Activated CD8-positive, alpha-beta memory T cell treated with anti-CD3 and anti-CD28 coated beads for 24 hours (primary cell): ENCODE data around the gene CLDN10.
"Not testable (repeated sequence)": the region's sequence is repeated elsewhere in the genome, so short reads cannot be mapped to it uniquely, and the experiment has no call there.

Experiments
- DNase-seq: peaks from one replicate; pipeline ENCODE4 v3.0.0-alpha.2; 2020

CLDN10 gene

GRCh38 chr13:95541911-95542474 lies 10.5 kb upstream of the CLDN10 start:
- DNase-seq = no peak

- DNase-seq = no peak
These were observed 8.2 kb upstream of the CLDN10 start for GRCh38 chr13:95544293-95544692.

GRCh38 chr13:95546919-95547318 lies 5.6 kb upstream of the CLDN10 start:
- no peak for DNase-seq

DNA sequence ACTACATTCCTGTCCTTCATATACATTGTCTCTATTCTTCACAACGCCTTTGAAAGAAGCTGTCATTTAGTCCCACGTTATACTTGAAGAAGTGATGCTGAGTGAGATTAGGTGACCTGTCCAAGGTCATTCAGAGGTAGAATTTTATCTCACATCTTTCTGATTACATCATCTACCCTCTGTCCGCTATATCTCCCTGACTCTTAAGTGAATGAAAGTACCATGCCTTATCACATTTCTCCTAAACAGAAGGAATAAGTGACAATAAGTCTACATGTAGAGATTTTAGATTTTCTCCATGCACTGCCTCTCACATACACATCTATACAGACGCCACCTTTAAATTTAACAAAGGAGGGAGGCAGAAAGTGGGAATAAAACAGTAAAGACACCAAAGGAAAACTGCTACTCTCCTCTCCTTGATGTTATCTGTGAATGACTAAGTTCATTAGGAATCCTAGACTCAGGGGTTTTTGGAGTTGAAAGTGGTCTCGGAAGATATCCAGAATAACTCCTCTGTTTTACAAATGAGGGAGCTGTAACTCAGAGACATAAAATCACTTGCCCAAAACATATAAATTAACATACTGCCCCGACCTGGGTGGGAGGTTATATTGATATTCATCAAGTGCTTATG lies 4.9 kb upstream of the CLDN10 start:
- DNase-seq = no peak

GRCh38 chr13:95552208-95552538 lies 347 bp upstream of the CLDN10 start:
- no peak for DNase-seq

DNA sequence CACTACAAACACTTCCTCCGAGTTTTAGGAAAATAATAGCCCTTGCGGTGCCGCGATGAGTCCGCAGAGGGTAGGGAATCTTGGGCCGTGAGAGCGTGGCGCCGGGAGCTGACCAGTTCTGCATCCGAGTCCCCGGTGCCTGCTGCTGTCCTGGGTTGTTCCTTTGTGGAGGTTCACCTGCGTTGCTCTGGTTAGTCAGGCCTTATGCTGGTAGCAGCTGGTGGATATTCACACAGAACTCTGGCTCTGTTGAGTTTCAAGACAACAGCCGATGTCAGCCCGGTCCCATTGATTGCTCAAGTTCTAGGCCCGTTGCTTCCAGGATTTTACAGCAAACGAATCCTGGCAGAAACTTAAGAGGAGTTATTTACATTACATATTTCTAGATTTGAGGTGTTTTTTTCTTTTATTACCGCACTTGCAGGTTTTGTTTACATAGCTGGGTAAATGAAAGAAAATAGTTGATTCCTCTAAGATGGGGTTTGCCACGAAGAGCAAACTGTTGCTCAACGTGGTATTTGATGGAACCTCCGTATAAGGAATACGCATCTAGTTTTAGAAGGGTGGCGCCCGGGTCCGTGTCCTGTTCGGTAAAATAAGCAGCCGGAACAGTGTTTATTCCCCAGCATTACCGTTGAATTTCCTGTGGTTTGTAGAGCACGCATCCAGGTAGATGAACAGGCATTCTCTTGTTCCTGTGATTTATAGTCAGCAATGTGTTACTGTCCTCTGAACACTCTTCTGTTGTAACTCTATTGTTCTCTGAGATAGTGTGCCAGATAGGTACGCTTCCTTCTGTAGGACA lies 1.3 kb downstream of the CLDN10 start:
- no peak for DNase-seq

- no peak for DNase-seq
These were observed 4.5 kb downstream of the CLDN10 start for GRCh38 chr13:95557013-95557412.

DNA sequence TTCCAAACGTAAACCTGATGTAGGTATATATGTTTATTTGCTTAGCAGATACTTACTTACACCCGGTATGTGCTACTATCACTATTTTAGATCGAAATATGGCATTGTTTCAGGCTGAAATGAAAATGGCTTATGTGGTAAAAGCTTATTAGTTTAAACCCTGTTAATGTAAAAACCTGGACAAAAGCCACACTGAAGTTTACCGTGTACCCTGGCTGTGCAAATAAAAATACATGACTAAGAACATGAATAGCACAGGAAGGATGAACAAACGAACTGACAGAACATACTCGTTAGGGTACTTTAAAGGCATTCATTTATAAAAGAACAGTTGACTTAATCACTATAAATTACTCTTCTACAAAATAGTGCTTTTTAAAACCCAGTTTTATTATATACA lies 6.6 kb downstream of the CLDN10 start:
- no peak for DNase-seq

DNA sequence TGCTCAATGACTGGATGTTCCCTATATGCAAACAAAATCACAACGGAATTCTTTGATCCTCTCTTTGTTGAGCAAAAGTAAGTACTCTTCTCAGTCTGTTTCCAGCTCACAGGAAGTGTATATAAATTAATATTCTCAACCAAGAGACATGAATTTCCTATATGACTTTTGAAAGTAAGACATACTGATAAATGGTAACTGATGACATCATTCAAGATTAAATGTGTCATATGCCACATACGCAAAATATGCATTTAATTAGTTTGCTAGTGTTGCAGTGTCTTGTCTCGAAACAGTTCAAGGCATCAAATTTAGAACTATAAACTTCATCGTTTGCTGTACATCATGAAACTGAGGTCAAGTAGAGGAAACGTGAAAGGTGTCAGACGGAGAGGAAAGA lies 7.9 kb downstream of the CLDN10 start:
- DNase-seq = no peak

DNA sequence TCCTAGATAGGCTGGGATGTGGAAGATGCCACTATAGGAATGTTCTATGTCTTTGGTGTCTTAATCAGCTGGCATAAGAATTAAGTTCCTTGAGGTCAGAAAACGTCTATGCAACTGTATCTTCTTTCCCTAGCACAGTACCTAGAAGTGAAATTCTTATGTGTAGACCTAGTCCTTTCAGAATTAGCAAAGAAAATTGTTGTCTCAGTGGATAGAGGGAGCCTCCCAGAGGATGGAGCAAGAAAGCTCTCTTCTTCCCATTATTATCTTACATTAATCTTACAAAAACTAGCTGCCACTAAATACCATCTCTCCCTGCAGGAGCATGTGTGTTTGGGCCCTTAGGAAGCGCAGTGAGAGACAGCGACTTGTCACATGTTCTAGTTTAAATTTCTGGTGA lies 11.6 kb downstream of the CLDN10 start:
- no peak for DNase-seq

DNA sequence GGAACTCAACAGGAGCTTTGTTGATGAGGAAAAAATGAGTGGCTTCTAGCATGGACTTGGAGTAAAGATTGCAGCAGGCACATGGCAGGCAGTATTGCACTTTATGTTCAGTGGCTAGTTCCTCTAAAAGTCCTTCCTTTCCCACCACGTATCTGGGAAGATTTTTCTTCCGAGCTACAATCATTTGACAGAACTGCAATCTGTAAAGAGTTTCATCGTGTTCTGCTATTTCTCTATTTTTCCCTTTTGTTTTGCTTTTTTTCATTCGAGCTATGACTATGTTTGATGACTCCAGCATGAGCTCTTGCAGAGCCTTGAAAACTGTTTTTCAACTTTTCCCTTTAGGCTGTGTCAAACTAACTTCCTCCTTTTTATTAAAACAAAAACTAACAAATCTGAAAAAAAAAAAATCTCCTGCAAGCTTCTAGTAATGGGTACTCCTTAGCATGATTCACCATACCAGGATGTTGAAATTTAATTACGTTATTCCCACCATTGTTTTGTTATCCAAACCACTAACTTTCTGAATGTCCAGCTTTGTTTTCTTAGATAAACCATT lies 12.3 kb downstream of the CLDN10 start:
- DNase-seq = no peak

GRCh38 chr13:95565758-95566157 lies 13.2 kb downstream of the CLDN10 start:
- DNase-seq = not testable (repeated sequence)

- DNase-seq = no peak
These were observed 15.6 kb downstream of the CLDN10 start for GRCh38 chr13:95568131-95568530.

DNA sequence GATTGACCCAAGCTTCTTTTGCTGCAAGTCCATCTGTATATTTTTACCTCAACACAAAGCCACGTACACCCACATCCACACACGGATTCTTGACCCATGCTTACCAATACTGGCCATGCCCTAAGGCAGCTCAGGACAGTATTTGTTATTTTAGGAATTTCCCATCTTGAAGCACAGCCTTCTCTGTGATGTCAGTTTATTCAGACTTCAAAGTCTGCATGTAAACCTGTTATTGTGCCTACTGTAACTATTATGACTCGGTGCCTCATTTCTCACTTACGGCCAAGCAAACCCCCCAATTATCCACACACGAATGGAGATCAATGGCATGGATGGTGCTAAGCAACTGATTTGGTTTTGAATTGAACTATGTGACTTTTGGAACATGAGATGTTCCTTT lies 17.5 kb downstream of the CLDN10 start:
- no peak for DNase-seq

DNA sequence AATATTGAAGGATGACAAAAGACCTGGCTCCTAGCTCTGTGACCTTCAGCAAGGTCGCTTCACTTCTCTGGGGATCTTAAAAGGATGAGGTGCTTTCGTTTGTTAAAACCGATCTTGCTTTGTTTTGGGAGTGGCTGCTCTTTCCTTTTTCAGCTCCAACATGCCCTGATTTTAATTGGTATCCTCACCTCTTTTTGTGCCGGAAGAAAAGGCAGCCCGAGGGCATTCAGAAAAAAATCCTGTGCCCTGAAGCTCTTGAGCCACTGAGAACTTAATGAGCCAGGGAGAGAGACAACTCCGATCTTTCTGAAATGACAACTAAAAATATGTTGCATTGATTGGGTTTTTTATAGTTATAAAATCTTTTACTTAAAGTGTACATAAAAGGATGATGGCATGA lies 19.4 kb downstream of the CLDN10 start:
- DNase-seq = no peak

DNA sequence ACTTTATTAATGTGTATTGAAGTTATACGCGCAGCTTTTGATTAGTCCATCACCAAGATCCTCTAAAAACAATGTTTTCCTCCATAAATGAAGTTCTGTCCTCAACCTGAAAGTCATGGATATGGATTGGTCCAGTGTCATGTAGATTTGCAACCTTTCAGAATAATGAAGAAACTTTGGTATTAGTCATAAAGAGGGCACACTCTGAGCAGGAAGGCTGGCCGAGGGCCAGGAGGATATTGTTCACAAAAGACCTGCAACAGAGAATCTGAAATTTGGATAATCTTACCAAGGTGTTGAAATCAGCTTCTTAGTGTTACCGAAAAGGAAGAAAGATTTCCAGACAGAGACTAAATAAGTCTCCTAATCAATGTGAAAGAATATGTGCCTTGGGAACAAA lies 20.7 kb downstream of the CLDN10 start:
- no peak for DNase-seq

DNA sequence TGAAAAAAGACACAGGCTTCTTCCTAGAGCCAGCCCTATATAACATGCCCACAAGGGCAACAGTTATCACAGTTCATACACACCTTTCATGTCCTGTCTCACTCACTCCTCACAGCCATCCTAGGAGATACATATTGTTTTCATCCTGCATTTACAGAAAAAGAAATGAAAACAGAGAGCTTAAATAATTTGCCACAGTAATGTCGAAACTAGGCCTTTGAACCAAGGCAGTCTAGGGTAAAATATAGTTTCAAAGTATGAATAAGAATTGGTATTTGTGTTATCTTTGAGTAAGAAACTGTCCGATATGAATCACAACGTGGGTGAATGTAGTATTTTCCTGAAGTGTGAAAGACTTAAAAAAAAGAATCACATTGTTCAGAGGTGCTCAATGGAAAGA lies 26.8 kb downstream of the CLDN10 start:
- no peak for DNase-seq

DNA sequence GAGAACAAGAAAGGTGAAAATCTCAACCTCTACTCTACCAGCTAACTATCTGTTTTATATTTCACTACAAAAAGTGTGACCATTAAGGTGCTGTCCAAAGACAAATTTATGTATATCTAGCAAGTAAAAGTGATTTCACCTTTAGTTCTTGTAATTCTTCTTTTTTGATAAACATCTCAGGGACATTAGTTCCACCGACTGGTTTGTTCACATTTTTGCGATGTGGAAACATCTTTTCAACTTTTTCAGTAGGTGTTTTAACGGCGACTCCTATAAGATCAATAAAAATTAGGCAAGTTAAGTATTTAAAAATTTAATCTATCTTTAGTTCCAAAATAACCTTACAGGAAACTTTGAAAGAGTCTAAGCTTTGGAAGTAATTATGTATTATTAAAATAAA lies 33.3 kb downstream of the CLDN10 start:
- DNase-seq = no peak

DNA sequence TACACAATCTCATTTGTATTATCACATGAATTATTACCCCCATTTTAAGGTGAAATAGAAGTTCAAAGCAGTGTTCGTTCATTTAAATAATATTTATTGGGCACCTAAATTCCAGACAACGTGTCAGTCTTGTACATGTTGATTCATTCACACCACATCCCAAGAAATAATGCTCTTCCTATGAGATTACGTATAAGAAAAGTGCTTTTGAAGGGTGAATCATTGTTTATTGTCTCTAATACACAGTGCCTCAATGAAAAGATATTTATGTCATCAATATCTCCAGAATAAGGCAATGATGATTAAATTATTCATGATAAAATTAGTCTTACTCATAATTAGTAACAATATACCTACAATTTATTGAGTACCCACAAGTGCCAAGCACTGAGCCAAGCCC lies 35.6 kb downstream of the CLDN10 start:
- no peak for DNase-seq

DNA sequence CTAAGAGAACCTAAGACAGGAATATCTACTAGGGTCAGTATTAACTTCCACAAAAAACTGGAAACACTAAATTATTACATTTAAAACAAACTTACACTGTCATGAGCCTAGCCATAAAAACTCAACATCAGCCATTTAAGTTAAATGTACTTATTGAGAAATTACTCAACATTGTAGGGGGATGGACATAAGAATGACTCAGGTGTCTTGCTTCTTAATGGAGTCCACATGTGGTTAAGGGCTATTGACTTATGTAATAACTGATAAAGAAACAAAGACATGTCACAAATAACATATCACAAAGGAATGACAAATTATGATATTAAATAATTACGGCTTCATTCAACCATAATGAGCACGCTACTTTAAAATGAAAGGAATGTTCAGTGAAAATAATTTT lies 36.2 kb downstream of the CLDN10 start:
- no peak for DNase-seq

- DNase-seq = no peak
These were observed 40.9 kb downstream of the CLDN10 start for GRCh38 chr13:95593462-95593861.

GRCh38 chr13:95596701-95597100 lies 44.2 kb downstream of the CLDN10 start:
- DNase-seq = no peak

DNA sequence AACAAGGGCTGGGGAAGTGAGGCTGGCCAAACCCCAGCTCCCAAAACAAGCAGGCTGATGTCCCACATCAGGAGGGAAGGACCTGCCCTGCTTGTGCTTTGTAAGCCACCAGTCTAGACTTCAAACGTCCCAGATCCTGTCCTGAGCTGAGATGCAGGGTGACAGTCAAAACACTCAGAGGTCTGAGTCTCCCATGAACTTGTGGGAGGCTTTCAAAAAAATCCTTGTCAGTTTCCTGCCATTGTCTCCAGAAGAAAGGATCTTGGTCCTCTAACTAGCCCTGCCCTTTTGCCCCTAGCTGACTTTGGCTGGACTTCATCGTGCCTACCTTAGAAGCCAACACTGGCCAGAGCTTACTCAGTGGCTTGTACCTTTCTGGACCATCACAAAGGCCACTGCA lies 48.7 kb downstream of the CLDN10 start:
- DNase-seq = no peak

DNA sequence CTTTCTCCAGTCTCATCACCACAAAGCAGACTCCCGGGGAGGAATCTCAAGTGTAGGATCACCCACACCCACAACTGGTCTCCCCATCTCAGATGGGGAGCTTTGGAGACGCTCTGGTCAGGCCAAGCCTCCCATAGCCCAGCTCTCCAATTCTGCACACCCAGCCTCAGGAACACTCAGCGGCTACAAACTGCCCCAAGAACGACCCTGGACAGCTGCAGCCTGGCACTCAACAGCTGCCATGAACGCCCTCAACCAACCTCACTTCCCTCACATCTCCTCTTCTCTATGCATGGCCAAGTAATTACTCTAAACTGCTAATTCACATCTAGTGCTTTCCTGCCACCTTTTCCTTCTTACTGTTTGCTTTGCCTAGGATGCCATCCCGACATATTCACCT lies 49.4 kb downstream of the CLDN10 start:
- no peak for DNase-seq
